ENCODE measurements around the gene FKBP1A.

The FKBP1A gene

DNA sequence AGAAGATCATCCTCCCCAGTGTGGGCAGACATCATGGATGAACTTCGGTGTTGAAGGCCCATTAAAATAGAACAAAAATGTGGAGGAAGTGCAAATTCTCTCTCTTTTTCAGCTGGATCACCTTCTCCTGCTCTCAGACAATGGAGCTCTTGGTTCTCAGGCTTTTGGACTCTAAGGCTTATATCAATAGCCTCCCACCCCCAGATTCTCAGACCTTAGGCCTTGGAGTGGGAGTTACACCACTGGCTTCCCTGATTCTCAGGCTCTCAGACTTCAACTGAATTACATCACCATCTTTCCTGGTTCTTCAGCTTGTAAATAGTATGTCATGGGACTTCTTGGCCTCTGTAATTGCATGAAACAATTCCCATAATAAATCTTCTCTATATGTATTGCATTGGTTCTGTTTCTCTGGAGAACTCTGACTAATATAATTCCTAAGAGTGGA lies 37.2 kb upstream of the FKBP1A start:
- peaks cover 16 to 27% of the 10 kb centered on the region in 2 experiments for H3K4me1 ChIP-seq (ENCODE audit: control insufficient read depth in 1 of 2, insufficient read depth in 1 of 2, low read depth in 1 of 2, low read length in 1 of 2)
- no peaks in the 10 kb centered on the region for H3K9me3 ChIP-seq
- no peaks in the 10 kb centered on the region for H3K27me3 ChIP-seq
- no peaks in the 10 kb centered on the region for H3K36me3 ChIP-seq
- H3K27ac ChIP-seq: no peak overlapping the region
- TF ChIP-seq, protein P1, sequence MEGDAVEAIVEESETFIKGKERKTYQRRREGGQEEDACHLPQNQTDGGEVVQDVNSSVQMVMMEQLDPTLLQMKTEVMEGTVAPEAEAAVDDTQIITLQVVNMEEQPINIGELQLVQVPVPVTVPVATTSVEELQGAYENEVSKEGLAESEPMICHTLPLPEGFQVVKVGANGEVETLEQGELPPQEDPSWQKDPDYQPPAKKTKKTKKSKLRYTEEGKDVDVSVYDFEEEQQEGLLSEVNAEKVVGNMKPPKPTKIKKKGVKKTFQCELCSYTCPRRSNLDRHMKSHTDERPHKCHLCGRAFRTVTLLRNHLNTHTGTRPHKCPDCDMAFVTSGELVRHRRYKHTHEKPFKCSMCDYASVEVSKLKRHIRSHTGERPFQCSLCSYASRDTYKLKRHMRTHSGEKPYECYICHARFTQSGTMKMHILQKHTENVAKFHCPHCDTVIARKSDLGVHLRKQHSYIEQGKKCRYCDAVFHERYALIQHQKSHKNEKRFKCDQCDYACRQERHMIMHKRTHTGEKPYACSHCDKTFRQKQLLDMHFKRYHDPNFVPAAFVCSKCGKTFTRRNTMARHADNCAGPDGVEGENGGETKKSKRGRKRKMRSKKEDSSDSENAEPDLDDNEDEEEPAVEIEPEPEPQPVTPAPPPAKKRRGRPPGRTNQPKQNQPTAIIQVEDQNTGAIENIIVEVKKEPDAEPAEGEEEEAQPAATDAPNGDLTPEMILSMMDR (IDR thresholded peaks at IDR 0.05): no peak
- no peak overlapping the region for H3K4me3 ChIP-seq (ENCODE audit: low read depth in 1 of 2, low read length in 1 of 2)

DNA sequence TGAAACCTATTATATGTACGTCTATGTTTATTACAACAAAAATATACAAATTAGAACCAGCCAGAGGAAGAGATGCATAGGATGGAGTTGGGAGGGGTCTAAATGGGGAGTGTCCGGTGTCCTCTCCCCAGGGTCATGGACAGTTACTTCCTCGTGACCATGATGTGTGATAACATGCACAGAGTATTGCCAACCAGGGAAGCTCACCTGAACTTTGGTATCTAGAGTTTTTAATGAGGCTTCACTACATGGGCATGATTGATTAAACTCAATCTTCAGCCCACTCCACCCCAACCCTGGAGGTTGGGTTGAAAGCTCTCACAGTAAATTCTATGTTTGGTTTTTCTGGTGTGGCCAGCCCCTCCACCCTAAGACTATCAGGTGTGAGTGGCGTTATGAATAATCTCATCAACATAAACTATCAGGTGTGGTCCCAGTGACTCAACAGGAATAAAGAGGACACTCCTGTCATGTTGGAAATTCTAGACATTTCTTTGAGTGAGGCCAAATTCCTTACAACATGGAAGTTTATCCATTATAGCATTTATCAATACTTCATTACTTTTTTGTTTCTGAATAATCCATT lies 36.4 kb upstream of the FKBP1A start:
- Histone ChIP-seq H3K27ac (no peak overlapping the region), H3K36me3 (no peaks in the 10 kb centered on the region), H3K9me3 (no peaks in the 10 kb centered on the region), H3K27me3 (no peaks in the 10 kb centered on the region), H3K4me1 (ENCODE audit: control insufficient read depth in 1 of 2, insufficient read depth in 1 of 2, low read depth in 1 of 2, low read length in 1 of 2) (peaks cover 9 to 19% of the 10 kb centered on the region in 2 experiments), H3K4me3 (ENCODE audit: low read depth in 1 of 2, low read length in 1 of 2) (no peak overlapping the region)
- TF ChIP-seq, protein P1 (IDR thresholded peaks at IDR 0.05): no peak

DNA sequence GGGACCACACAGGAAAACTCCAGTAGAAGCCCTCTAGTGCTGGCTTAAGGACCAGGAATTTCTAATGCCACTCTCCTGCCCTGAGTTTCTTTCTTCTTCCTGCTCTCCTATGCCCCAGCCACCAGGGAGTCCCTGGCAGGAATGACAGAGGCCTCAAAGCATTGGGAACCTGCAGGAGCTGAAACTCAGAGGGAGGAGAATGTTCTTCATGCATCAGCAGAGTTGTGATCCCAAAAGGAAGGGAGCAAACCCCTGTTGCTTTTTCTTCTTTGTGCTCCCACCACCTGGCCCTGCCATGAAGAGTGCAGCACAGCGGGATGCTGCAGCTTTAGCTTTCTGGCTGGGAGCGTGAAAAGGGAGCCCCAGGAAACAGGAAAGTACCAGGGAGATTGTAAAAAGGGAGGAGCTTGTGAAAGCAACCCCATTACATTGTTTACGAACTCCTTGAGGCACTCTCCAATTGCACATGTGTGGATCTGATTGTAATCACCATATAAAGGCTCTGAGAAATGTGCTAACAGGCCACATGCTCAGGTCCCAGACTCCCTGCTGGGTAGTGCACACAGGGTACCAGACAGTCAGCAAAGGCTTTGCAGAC lies 34.7 kb upstream of the FKBP1A start:
- Histone ChIP-seq H3K27me3 (no peaks in the 10 kb centered on the region), H3K27ac (no peak overlapping the region), H3K9me3 (no peaks in the 10 kb centered on the region), H3K36me3 (no peaks in the 10 kb centered on the region), H3K4me3 (ENCODE audit: low read depth in 1 of 2, low read length in 1 of 2) (no peak overlapping the region), H3K4me1 (ENCODE audit: control insufficient read depth in 1 of 2, insufficient read depth in 1 of 2, low read depth in 1 of 2, low read length in 1 of 2) (peaks cover 0 to 3% of the 10 kb centered on the region in 2 experiments)
- TF ChIP-seq, protein P1 (IDR thresholded peaks at IDR 0.05): no peak

GRCh38 chr20:1426231-1426849 lies 33.5 kb upstream of the FKBP1A start:
- H3K4me1 ChIP-seq (ENCODE audit: control insufficient read depth in 1 of 2, insufficient read depth in 1 of 2, low read depth in 1 of 2, low read length in 1 of 2): no peaks in the 10 kb centered on the region
- H3K27me3 ChIP-seq: no peaks in the 10 kb centered on the region
- no peak overlapping the region for H3K27ac ChIP-seq
- TF ChIP-seq, protein P1 (IDR thresholded peaks at IDR 0.05): no peak
- no peaks in the 10 kb centered on the region for H3K9me3 ChIP-seq
- no peak overlapping the region for H3K4me3 ChIP-seq (ENCODE audit: low read depth in 1 of 2, low read length in 1 of 2)
- no peaks in the 10 kb centered on the region for H3K36me3 ChIP-seq

DNA sequence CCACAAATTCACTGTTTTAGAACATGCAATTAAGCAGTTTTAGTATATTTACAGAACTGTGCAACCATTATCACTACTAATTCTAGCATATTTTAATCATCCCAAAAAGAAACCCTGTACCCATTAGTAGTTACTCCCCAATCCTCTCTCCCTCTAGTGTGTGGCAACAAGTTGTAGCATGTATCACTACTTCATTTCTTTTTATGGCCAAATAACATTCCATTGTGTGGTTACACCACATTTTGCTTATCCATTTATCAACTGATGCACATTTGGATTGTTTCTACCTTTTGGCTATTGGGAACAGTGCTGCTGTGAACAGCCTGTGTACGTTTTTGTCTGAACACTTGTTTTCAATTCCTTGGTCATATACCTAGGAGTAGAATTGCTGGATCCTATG lies 31.5 kb upstream of the FKBP1A start:
- TF ChIP-seq, protein P1 (IDR thresholded peaks at IDR 0.05): no peak
- Histone ChIP-seq H3K4me1 (ENCODE audit: control insufficient read depth in 1 of 2, insufficient read depth in 1 of 2, low read depth in 1 of 2, low read length in 1 of 2) (no peaks in the 10 kb centered on the region), H3K9me3 (no peaks in the 10 kb centered on the region), H3K27me3 (no peaks in the 10 kb centered on the region), H3K36me3 (no peaks in the 10 kb centered on the region), H3K27ac (no peak overlapping the region), H3K4me3 (ENCODE audit: low read depth in 1 of 2, low read length in 1 of 2) (no peak overlapping the region)

All from neutrophil (primary cell).